Activated naive CD4-positive, alpha-beta T cell treated with anti-CD3 and anti-CD28 coated beads, Interleukin-2, amount 50 U/mL, for 16 hours (primary cell): ENCODE data around the gene DENND1B.

ENCODE experiments used
- DNase-seq: peaks from one replicate; pipeline ENCODE4 v3.0.0-alpha.2; 2020

The DENND1B gene

DNA sequence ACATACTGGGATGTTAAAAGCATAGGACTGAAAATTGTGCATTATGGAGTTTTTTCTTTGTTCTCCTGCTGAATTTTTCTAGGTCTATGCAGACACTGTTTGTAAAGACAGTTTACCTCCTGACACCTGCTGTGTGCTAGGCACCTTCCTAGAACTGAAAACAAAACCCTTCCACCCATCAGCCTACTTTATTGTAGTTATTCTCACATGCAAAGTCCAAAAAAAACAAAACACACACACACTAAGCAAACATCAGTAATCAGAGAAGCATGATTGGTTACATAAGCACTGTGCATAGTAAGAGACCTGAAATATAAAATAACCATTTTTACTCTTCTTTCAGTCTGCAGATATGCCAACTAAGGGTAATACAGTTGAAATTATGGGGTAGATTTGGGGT lies 312.1 kb downstream of the DENND1B start:
- no peak for DNase-seq

DNA sequence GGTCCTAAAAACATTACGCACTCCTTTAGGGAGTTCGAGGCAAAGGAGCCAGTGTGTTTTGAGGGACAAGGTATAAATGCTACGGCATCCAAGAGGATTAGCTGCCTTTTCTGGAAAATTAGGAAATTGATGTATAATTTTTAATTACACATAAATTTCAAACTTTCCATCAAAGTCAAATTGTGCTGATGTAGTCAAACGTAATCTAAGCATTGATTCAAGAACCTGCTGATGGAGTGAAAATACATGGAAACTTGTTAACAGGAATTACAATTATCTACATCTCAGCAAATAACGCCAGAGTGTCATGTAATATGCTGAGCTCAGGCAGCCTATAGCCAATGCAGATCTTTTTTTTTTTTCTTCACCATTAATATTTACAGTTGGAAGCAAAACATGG lies 312.7 kb downstream of the DENND1B start:
- no peak for DNase-seq
